ENCODE data around the gene TIAM1. TPM values are rescaled to one million over a fixed set of nuclear protein-coding genes. Genes with fewer than 3 reads are reported as not detected.
A peak's percentile ranks its signal among the peaks of the same experiment; 100 is the strongest.

TIAM1 gene
- total RNA-seq, 6 experiments from 2014 or later, result 4.8 to 12.5 (median 7.7) TPM

DNA sequence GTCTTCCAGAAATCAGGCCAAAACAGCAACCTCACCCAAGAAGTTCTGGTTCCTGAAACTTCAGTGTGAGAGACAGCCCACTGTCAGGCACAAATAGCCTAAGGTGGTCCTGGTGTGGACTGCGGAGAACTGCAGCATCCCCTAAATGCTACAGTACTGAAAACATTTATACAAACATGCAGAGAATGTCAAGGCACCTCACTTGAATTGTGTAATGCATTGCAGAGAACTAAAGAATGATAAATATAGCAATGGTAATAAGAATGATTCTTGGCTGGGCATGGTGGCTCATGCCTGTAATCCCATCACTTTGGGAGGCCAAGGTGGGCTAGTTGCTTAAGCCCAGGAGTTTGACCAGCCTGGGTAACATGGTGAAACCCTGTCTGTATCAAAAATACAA is 138.6 kb downstream of the TIAM1 start:
- peaks cover 0 to 6% (median 2%) of the 10 kb centered on the region in 4 donors for H3K36me3 ChIP-seq
- H3K4me1 ChIP-seq, result no peaks in the 10 kb centered on the region
- no peak overlapping the region for H3K27ac ChIP-seq
- H3K9me3 ChIP-seq, result no peaks in the 10 kb centered on the region
- DNase-seq (no peak), ATAC-seq (no peak)
- no peak for TF ChIP-seq POLR2A (IDR thresholded peaks at IDR 0.05)
- TF ChIP-seq, protein P1, sequence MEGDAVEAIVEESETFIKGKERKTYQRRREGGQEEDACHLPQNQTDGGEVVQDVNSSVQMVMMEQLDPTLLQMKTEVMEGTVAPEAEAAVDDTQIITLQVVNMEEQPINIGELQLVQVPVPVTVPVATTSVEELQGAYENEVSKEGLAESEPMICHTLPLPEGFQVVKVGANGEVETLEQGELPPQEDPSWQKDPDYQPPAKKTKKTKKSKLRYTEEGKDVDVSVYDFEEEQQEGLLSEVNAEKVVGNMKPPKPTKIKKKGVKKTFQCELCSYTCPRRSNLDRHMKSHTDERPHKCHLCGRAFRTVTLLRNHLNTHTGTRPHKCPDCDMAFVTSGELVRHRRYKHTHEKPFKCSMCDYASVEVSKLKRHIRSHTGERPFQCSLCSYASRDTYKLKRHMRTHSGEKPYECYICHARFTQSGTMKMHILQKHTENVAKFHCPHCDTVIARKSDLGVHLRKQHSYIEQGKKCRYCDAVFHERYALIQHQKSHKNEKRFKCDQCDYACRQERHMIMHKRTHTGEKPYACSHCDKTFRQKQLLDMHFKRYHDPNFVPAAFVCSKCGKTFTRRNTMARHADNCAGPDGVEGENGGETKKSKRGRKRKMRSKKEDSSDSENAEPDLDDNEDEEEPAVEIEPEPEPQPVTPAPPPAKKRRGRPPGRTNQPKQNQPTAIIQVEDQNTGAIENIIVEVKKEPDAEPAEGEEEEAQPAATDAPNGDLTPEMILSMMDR (IDR thresholded peaks at IDR 0.05), result no peak
- intact Hi-C loops (cut with DNase I), result no loop called here
- no peak overlapping the region for H3K4me3 ChIP-seq
- 100% methylated on average over 1 of the region's 1 CpG for WGBS (ENCODE audit: insufficient coverage, low coverage, low lambda C conversion rate, missing lambda C conversion rate)
- H3K27me3 ChIP-seq, result no peaks in the 10 kb centered on the region

DNA sequence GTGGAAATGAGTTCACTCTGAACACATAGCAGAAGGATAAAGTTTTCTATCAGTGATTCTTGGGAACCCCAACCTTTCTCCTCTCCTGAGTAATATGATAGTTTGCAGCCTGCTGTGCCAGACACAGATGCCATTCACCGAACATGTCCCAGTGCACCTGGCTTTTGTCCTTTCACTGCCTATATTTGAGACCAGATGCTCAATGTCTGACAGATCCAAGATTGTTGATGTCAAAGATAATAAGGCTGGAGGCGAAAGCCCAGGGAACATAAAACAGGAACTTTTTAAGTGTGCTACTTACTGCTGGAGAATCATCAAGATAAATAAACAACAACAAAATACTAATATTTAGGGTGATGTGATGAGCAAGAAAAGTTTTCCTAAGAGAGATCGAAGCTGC is 139.3 kb downstream of the TIAM1 start:
- ATAC-seq, result no peak
- TF ChIP-seq, protein P1 (IDR thresholded peaks at IDR 0.05), result no peak
- no peak for TF ChIP-seq POLR2A (IDR thresholded peaks at IDR 0.05)
- H3K27me3 ChIP-seq, result no peaks in the 10 kb centered on the region
- peaks cover 0 to 6% (median 1%) of the 10 kb centered on the region in 4 donors for H3K36me3 ChIP-seq
- no peaks in the 10 kb centered on the region for H3K9me3 ChIP-seq
- WGBS (ENCODE audit: insufficient coverage, low coverage, low lambda C conversion rate, missing lambda C conversion rate), result 88% methylated on average over 3 of the region's 3 CpGs
- no peak overlapping the region for H3K4me3 ChIP-seq
- no peaks in the 10 kb centered on the region for H3K4me1 ChIP-seq
- no peak for DNase-seq
- no peak overlapping the region for H3K27ac ChIP-seq
- intact Hi-C loops (cut with DNase I), result no loop called here

DNA sequence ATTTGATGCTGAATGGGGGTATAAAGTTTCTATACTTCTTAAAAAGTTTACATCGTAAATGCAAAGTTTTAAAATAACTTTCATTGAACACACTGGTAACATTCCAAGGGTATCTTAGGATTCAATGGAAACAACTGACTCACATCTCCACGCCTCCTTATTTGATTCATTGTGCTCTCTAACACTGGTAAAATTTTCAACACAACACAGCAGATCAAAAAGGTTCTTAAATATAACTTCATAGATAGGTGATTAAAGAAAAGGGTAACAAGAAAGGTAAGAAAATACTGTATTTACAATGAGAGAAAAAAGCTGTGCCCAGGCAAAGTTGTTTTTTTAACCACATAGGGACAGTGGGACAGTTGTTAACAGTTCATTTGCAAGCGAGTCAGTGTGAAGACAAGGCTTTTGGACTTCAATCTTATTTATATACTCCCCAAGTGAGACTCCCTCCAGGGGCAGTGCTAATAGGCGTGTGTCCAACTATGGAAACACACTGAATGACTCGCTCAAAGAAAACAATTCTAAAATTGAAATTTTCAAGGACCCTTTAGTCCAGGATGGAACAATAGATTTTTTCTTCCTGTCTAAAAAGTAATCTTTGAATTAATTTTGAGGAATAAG is 140.5 kb downstream of the TIAM1 start:
- 93% methylated on average over 5 of the region's 5 CpGs for WGBS (ENCODE audit: insufficient coverage, low coverage, low lambda C conversion rate, missing lambda C conversion rate)
- no peak for TF ChIP-seq POLR2A (IDR thresholded peaks at IDR 0.05)
- TF ChIP-seq, protein P1 (IDR thresholded peaks at IDR 0.05), result no peak
- intact Hi-C loops (cut with DNase I), result no loop called here
- DNase-seq (no peak), ATAC-seq (no peak)
- no peaks in the 10 kb centered on the region for H3K27me3 ChIP-seq
- peaks cover 0 to 6% (median 0%) of the 10 kb centered on the region in 4 donors for H3K36me3 ChIP-seq
- H3K9me3 ChIP-seq, result no peaks in the 10 kb centered on the region
- H3K4me1 ChIP-seq, result no peaks in the 10 kb centered on the region
- no peak overlapping the region for H3K4me3 ChIP-seq
- no peak overlapping the region for H3K27ac ChIP-seq

DNA sequence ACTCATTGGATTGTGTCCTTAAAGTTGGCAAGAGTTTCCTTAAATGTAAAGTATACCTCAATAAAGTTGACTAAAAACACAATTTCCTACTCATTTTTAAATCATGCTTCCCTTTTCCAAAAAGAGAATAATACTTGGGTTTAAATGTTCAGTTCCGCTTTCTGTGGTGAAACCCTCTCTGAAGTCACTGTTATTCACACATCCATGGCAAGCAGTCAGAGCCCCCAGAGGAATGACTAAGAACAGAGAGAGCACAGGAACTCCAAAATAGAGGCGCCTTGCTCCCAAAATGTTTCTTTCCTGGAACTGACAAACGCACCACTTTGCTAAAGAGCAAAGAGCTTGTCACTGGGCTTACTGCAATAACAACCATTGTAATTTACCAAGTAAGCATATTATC is 142.5 kb downstream of the TIAM1 start:
- WGBS (ENCODE audit: insufficient coverage, low coverage, low lambda C conversion rate, missing lambda C conversion rate), result 67% methylated on average over 3 of the region's 3 CpGs
- peak in 3 of 4 donors; percentile 38 to 59 (median 58) for ATAC-seq
- no peaks in the 10 kb centered on the region for H3K27me3 ChIP-seq
- no peaks in the 10 kb centered on the region for H3K36me3 ChIP-seq
- H3K27ac ChIP-seq, result no peak overlapping the region
- DNase-seq, result no peak
- intact Hi-C loops (cut with DNase I), result no loop called here
- no peaks in the 10 kb centered on the region for H3K9me3 ChIP-seq
- H3K4me3 ChIP-seq, result no peak overlapping the region
- no peaks in the 10 kb centered on the region for H3K4me1 ChIP-seq
- TF ChIP-seq, protein P1 (IDR thresholded peaks at IDR 0.05), result no peak
- TF ChIP-seq POLR2A (IDR thresholded peaks at IDR 0.05), result no peak

All from right lobe of liver (tissue), 6 donors.